NCI-H2171 (cell line): ENCODE results near the gene POLR2L.

Source experiments
- DNase-seq: peaks from one replicate; lab custom pipeline; 2025; lab: John Stamatoyannopoulos, UW

Gene POLR2L

DNA sequence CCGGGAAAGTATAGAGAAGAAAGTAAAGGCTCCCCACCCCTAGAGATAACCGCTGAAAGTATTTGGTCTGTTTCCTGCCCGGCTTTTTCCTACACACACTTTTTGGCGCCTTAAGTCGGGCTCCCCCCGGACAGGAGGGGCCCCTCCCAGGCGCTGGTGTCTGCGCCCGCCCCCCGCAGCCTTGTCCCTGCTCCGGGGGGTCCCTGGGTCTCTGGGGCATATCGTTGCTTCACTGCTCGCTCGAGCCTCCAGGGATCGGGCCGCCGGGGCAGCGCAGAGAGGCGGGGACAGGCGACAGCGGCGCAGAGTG is 15.5 kb downstream of the POLR2L start:
- no peak for DNase-seq

DNA sequence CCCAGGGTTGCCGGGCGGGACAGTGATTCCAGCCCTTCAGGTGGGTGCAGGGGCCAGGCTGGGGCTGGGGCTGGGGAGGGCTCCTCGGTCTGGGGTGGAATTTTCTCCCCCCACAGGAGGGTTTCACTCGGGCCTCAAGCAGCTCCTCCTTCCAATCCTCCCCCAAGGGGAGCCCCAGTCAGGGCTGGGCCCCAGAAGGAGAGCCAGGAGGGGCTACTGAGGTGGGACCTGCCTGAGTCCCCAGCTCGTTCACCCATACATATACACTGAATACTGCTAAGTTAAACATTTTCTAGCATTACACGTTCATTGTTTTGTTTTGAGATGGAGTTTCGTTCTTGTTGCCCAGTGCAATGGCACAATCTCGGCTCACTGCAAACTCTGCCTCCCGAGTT is 16.1 kb downstream of the POLR2L start:
- no peak for DNase-seq

DNA sequence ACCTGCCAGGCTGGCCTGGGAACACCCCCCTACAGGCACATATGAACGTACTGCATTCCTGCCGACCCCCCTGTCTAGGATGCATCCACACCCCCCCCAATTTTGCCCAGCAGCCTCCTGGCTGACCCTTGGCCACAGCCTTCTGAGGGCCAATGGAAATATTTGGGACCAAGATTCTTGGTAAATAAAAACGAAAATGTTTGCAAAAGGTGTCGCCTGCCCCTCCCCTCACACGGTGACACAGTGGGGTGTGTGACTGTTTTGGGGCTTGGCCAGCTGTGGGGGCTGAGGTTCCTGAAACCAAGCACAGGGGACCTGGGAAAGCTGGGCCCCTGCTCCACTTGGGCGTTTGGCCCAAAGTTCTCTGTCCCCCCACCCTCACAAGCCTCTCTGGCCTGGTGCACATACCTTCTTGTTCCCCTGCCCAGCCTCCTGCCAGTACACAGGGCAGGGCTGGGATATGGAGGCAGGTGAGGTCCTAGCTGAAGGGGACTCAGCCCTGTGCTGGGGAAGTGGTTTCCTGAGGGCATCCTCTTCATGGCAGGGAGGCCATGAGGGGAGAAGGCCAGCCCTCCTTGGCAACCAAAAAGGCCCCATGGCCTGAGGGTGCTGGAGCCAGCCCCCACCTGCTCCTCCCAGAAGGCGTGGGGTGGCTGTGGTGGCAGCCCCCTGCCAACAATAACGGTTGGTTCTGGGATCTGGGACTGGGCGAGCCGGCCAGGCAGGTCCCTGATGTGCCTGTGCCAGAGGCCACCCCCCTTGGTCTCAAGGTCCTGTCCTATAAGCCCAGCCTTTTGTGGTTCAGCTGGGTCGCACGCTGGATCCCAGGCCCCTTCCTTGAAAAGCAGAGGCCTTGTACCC is 16.7 kb downstream of the POLR2L start:
- DNase-seq, result no peak

DNA sequence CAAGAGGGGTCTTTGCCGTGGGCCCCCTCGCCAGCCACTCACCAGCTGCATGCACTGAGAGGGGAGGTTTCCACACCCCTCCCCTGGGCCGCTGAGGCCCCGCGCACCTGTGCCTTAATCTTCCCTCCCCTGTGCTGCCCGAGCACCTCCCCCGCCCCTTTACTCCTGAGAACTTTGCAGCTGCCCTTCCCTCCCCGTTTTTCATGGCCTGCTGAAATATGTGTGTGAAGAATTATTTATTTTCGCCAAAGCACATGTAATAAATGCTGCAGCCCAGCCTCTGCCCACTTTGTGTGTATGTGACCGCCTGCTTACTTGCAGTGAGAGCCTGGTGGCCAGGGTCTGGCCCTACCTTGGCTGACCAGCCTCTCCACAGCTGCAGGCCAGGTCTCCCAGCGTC is 17.4 kb downstream of the POLR2L start:
- no peak for DNase-seq

DNA sequence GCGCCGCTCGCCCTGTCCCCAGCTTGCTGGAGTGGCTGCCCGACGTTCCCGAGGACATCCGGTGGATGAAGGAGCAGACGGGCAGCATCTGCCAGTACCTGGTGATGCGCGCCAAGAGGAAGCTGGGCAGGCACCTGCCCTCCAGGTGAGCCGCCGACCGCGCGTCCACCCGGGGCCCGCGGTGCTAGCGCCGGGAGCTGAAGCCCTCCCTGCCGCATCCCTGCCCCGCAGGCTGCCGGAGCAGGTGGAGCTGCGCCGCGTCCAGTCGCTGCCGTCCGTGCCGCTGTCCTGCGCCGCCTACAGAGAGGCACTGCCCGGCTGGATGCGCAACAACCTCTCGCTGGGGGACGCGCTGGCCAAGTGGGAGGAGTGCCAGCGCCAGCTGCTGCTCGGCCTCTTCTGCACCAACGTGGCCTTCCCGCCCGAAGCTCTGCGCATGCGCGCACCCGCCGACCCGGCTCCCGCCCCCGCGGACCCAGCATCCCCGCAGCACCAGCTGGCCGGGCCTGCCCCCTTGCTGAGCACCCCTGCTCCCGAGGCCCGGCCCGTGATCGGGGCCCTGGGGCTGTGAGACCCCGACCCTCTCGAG is 17.9 kb downstream of the POLR2L start:
- DNase-seq, result no peak

DNA sequence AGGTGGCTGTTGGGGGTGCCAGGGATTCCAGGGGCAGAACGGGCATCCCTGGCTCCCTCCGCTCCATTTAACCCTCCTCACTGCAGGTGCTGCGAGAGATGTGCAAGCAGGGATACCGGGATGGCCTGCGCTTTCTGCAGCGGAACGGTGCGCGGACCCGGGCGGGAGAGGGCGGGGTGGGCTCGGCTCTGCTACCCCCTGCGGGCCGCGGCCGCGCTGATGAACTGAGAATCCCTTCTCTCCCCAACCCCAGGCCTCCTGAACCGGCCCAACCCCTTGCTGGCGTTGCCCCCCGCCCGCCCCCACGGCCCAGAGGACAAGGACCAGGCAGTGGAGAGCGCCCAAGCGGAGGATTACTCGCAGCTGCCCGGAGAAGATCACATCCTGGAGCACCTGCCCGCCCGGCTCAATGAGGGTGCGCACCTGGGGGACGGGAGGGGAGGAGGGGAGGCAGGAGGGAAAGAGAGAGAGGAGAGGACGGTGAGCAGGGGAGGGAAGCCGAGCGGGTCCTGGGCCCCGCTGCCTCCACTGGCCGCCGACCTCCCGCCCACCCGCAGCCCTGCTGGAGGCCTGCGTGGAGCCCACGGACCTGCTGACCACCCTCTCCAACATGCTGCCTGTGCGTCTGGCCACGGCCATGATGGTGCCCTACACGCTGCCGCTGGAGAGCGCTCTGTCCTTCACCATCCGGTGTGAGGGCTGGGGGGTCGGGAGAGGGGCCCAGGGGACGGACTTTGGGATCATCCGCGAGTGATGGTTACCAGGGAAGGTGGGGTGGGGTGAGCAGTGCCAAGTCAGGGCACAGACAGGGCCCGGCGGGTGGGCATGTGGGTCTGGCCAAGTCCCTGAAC is 18.7 kb downstream of the POLR2L start:
- no peak for DNase-seq

DNA sequence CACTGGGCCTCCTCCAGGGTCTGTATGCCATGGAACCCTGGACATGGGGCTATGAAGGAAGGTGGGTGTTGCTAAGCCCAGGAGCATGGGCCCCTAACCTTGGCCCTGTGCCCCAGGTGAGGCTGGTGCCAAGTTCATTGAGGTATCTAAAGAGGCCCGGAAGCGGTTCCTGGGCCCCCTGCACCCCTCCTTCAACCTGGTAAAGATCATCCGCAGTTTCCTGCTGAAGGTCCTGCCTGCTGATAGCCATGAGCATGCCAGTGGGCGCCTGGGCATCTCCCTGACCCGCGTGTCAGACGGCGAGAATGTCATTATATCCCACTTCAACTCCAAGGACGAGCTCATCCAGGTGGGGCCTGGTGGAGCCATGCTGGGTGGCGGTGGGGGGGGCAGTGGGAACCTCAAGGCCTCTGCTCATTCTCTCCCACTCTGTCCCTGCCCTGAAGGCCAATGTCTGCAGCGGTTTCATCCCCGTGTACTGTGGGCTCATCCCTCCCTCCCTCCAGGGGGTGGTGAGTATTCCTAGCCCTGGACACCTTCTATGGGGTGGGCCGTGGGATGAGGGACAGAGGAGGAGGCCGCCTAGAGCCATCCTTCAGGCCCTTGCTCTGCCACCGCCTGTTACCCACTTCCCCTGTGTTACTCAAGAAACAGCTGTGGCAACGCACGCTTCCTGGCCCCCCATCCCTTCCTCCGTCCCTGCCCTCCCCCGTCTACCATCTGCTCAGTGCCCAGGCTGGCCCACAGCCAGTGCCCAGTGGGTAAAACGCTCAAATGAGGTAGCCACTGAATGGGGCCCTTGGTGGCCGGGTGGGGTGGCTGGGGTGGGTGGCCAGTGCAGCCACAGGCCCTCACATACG is 20.6 kb downstream of the POLR2L start:
- DNase-seq, result no peak

DNA sequence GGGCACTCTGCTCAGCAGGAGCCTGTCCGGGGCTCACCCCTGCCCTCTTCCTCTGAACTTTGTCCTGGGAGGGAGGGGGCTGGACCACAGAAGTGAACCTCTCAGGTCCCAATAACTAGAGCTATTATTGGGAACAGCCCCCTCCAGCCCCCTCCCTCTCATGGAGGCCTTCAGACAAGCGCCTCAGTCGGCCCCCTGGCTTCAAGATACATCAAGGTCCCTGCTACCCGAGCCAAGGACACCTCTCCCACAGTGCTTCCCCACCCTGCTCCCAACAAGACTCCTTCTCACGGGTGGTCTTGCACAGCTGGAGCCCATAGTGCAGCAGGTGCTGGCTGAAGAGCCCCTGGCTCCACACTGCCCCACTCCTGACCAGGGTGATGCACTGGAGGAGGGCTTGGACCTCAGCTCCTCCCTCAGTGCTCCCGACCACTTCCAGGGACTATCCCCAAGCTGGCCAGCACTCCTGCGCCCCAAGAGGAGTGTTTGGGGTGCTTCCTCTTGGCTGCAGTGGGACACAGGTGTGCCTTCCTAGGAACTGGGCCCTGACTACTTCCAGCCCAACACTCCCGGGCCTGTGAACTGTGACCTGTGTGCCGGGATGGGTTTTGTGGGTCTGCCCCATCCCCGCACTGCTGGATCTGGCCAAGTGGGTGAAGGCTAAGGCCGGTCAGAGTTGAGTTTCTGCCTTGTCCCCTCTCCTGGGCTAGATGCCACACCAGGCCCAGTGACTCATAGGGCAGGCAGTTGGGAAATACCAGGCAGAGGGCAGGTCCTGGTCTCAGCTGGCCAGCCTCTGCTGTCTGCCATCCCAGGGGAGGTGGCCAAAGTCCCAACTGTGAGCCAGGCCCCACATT is 21.4 kb downstream of the POLR2L start:
- no peak for DNase-seq

DNA sequence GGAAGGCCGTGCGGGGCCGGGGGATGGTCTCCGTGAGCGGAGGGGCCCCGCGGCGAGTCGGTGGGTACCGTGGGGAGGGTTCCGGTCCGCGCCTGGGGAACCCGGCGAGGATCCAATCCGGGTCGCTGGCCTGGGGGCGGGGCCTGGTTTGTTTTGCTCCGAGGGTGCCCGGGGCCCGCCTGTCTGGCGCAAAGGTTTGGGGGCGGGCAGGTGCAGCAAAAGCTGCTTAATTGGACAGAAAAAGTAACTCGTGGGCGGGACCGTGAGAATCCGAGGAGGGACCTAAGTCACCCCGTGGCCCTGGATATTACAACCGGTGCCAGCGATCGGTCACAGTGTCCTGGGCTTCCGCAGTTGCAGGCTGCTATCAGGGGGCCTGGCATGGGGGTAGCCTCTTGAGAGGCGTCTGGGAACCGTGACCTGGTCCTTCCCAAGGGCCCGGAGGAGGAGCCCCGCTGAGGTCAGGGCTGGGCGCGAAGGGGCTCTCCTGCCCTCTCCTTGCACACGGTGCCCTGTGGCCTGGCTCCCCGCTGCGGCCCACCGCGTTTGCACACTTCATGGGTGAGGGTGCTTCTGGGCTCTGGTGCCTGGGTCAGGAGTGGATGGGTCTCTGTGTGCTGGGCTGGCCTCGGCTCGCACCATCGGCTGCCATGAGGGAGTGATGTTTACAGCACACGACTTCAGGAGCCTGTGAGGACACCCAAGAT is 22.2 kb downstream of the POLR2L start:
- peak; percentile 57 for DNase-seq

DNA sequence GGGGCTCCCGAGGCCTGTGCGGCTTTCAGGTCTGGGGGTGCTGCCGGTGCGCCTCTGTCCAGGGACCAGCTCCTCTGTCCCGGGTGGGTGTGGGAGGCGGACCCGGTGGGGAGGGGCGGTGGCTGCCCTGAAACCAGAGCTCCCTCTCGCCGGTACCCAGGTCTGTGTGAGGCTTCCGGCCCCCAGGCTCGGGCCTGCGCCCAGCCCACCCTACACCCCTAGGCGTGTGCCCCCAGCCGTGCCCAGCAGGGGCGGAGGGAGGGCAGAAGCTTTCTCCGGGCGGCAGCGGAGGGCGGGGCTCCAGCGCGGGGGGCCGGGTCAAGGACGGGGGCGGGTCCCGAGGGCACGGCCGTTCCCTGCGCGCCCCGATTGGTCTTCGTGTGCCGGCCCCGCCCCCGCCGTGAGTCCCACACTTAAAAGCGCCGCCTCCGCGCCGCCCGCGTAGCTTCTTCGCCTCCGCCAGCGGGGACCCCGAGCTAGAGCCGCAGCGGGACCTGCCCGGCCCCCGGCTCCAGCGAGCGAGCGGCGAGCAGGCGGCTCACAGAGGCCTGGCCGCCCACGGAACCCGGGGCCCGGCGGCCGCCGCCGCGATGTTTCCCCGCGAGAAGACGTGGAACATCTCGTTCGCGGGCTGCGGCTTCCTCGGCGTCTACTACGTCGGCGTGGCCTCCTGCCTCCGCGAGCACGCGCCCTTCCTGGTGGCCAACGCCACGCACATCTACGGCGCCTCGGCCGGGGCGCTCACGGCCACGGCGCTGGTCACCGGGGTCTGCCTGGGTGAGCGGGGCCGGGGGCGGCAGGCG is 23.0 kb downstream of the POLR2L start:
- DNase-seq, result peak; percentile 77

DNA sequence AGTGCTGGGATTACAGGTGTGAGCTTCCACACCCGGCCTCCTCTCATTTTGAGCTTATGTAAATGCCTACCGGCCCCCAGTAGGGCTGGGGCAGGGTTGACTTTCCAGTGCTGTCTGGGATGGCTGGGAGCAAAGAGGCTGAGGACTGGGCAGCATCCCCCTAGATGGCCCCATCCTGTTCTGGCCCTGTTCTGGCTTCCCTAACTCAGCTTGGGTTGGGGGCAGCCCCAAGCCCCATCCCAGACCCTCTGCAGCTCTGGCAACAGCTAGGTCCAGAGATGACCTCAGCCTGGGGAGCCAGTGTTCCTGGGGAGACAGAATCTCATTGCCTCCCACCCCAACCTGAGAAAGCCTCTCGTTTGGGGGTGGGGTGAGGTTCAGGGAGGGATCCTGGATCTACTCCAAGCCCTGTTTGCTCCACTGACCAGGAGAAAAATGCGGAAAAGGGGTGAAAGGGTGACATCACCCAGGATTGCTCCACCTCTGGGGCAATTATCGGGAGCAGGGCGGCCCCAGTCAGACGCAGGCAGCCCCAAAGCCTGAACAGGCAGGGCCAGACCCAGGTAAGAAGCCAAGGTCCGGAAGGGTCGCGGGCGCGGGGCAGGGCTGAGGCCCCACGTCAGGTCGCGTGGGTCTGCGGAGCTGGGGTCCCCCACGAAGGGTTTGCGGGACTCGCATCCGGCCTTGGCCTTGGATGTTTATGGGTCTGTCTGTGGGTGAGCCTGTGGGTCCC is 23.8 kb downstream of the POLR2L start, which contains the start of gene PNPLA2:
Gene PNPLA2, plus strand, starts transcription at position 519 of the 733 bp plus-strand sequence. CDS start 805 bp downstream, outside the sequence.
- DNase-seq, result no peak

DNA sequence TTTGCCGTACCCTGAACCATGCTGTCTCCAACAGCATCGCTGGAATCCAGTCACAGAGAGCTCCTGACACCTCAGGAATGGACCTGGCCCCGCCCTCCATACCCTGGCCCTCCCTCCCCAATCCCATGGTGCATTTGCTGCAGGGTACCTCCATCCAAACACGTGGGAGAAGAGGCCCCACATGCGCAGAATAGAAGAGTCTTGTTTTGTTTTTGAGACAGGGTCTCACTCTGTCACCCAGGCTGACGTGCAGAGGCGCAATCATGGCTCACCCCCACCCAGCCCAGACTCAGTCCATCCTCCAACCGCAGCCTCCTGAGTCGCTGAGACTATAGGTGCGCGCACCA is 25.9 kb downstream of the POLR2L start:
- no peak for DNase-seq

DNA sequence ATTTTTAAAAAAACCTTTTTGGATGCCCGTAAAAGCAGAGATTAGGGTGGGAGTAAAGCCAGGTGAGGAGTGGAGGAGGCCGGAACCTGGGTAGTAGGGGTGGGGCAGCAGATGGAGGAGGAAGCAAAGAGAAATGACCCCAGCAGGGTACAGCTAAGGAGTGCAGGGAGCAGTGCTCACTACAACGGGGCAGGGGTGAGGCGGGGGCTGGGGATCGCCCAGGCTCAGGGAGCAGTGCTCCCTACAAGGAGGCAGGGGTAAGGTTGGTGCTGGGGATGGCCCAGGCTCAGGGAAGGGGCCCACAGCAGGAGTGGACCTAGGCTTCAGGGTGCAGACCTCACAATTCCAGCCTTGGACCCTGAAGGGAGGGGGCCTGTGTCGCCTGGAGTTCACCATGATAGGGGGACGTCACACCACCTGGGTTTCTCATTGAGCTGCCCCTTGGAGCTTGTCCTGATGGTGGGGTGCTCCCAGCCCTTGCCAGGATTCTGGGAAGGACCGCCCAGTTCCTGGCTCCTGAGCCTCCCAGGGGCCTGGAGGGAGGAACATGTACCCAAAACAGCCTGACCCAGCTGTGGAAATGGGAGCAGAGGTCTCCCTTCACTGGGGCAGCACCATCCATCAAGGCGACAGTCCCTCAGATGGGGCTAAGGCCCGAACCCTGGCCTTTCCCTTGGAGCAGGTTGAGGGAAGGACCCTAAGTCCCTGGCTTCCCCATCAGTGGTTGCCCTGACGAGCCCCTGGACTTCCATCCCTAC is 26.5 kb downstream of the POLR2L start:
- no peak for DNase-seq

DNA sequence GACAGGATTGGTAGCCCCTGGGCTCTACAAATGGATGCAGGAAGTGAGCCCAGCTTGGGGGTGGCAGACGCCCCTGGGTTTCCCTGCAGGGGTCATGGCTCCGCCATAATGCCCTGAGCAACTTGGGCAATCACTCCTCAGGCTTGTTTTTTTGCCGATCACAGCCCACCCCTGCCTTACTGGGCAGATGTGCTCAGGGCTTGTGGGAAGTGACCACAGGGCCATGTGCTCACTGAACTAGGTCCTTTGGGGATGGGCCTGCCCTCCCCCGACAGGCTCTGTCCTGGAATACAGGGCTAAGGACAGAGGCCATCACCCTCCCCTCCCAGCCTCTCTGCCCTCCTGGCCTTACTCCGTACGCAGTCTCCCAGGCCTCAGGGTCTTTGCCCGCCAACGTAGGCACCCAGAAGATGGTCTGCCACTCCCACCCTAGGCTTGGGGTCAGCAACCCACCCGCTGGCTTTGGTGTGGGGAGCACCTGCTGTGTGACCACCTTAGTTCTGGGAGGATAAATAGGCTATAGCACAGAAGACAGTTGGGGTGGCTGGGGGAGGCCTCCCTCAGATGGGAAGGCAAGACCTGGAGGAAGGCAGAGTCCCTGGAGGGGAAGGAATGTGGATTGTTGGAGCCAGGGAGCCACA is 28.8 kb downstream of the POLR2L start:
- no peak for DNase-seq

DNA sequence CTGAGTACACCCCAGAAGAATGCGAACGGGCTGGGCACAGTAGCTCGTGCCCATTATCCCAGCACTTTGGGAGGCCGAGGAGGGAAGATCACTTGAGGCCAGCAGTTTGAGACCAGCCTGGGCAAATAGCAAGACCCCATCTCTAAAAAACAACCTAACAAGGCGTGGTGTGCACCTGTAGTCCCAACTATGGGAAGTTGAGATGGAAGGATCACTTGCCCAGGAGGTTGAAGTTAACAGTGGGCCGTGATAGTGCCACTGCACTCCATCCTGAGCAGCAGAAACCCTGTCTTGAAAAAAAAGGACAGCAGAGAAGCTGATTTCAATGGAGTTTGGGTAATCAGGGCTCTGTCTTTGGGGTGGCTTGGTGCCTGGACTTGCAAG is 29.3 kb downstream of the POLR2L start:
- DNase-seq, result no peak

DNA sequence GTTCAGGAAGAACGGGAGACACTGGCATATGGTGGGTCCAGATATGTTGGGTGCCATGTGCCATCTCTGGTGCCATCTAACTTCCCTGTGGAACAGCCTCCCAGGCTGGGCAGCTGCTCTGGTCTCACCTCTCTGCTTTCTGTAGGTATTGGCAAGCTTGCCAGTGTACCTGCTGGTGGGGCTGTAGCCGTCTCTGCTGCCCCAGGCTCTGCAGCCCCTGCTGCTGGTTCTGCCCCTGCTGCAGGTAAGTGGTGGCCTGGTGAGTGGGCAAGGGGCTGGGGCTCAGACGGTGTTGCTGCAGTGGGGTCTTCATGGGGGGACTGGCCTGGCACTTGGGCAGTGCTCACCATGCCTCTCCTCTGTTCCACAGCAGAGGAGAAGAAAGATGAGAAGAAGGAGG is 29.9 kb downstream of the POLR2L start:
- no peak for DNase-seq

DNA sequence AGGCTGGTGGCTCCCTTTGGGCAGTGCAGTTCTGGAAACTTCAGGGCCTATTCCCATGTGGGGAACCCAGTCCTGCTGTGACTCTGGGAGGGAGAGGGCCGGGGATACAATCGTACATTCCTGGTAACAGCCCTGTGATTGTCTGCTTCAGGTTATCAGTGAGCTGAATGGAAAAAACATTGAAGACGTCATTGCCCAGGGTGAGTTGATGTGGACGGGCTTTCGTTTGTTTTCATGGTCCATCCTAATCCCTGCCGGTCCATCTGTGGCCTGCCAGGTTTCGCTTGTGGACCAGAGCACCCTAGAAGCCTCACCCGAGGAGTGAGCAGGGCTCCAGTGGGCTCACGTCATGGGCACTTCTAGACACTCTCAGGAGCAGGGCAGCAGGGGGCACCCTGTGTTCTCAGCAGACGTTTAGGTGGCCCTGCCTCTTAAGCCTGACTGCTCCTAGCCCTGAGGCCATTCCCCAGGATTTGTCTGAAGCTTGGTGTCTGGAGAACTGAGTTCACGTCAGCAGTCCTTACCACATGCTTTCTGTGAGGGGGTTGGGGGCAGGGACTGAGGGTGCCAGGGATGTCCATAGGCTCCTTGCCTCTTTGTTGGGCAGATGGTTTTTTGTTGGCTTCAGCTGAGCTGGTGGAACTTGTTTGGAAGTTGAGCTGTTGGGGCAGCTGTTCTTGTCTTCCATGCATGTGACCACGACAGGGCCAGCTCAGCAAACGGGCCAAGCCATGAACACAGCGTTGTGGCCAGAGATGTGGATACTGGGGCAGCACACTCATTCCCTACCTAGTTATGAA is 30.7 kb downstream of the POLR2L start:
- no peak for DNase-seq
